Endothelial cell of umbilical vein (primary cell): ENCODE data around the gene KIF21B. TPM values are rescaled to one million over a fixed set of nuclear protein-coding genes. Genes with fewer than 3 reads are reported as not detected.

Experiments
- BruUV-seq: library from RNA; stranded (reverse); fragments of 400-500 nt; replicated peaks from 2 replicates; lab custom pipeline; 2021; lab: Mats Ljungman, UMichigan
- CTCF ChIA-PET: fragments of 300-600, 350-600 bp; sonication (Branson Sonifier 250); formaldehyde crosslinking; loops from one replicate; lab custom pipeline; 2021; ENCODE audit warnings: antibody characterized with exemption, inconsistent platforms; lab: Charles Lee
- POLR2A ChIA-PET: fragments of 300-600, 350-600 bp; sonication (Branson Sonifier 250); formaldehyde crosslinking; loops from one replicate; lab custom pipeline; 2021; ENCODE audit warnings: antibody characterized with exemption, inconsistent platforms; lab: Charles Lee
- DNase-seq: peaks from one replicate; pipeline ENCODE4 v3.0.0-alpha.2; 2011; ENCODE audit warnings: low read depth, low spot score
- FAIRE-seq: peaks from 2 replicates; lab custom pipeline; 2011; peaks lifted over from hg19 to GRCh38; lab: Jason Lieb, UNC
- H2AFZ ChIP-seq: 2 replicates; pipeline ENCODE4 v1.6.0; 2012; ENCODE audit warnings: low read depth, low read length, control low read depth, inconsistent platforms
- H3K27ac ChIP-seq: 2 replicates; pipeline ENCODE4 v1.5.1; 2011; ENCODE audit warnings: low read depth, mild to moderate bottlenecking, control low read depth, low read length, moderate library complexity; ENCODE audit not compliant: insufficient read depth
- H3K27me3 ChIP-seq, 2 experiments: 2 replicates each; pipeline versions ENCODE4 v1.6.0 to v1.6.1; 2011; ENCODE audit warnings: low read length in 2 of 2, mixed read lengths in 1 of 2; ENCODE audit not compliant: control insufficient read depth in 2 of 2, insufficient read depth in 2 of 2
- H3K36me3 ChIP-seq, 2 experiments: 2 replicates in 1 of 2; 3 replicates in 1 of 2; pipeline ENCODE4 v1.5.1; 2011; ENCODE audit warnings: low read length in 2 of 2, mild to moderate bottlenecking in 1 of 2, moderate library complexity in 1 of 2; ENCODE audit not compliant: control insufficient read depth in 2 of 2, insufficient read depth in 2 of 2; ENCODE audit errors: extremely low read depth in 1 of 2
- H3K4me1 ChIP-seq: 3 replicates; pipeline ENCODE4 v1.5.1; 2011; ENCODE audit warnings: mild to moderate bottlenecking, low read length; ENCODE audit not compliant: control insufficient read depth, insufficient read depth; ENCODE audit errors: extremely low read depth
- H3K4me2 ChIP-seq: 2 replicates; pipeline ENCODE4 v1.6.1; 2011; ENCODE audit warnings: low read length, control low read depth, mixed read lengths; ENCODE audit not compliant: insufficient read depth
- H3K4me3 ChIP-seq, 3 experiments: fragments of 200-600 bp in 1 of 3; sonication (generic), shearing (Covaris generic) in 1 of 3; replicated peaks in 1 of 3; 2 replicates each; pipeline ENCODE4 v1.5.1; 2011 to 2016; ENCODE audit warnings: control low read depth in 3 of 3, low read length in 3 of 3, mild to moderate bottlenecking in 2 of 3, inconsistent platforms in 1 of 3, low read depth in 1 of 3, moderate library complexity in 1 of 3; ENCODE audit not compliant: insufficient read depth in 1 of 3
- H3K79me2 ChIP-seq: 2 replicates; pipeline ENCODE4 v1.6.0; 2012; ENCODE audit warnings: low read length, inconsistent platforms; ENCODE audit not compliant: control insufficient read depth, insufficient read depth
- H3K9ac ChIP-seq: replicated peaks from 2 replicates; pipeline ENCODE3; 2011; ENCODE audit warnings: low read length, control low read depth; ENCODE audit not compliant: insufficient read depth; ENCODE audit errors: extremely low read depth
- H3K9me1 ChIP-seq: replicated peaks from 3 replicates; pipeline ENCODE4 v1.6.0; 2011; ENCODE audit warnings: mild to moderate bottlenecking, low read length; ENCODE audit not compliant: control insufficient read depth, insufficient read depth; ENCODE audit errors: extremely low read depth
- H3K9me3 ChIP-seq: replicated peaks from 2 replicates; pipeline ENCODE4 v1.5.1; 2012; ENCODE audit warnings: low read length, inconsistent platforms; ENCODE audit not compliant: control insufficient read depth, insufficient read depth
- H4K20me1 ChIP-seq: replicated peaks from 2 replicates; pipeline ENCODE3; 2011; ENCODE audit warnings: mild to moderate bottlenecking, low read length; ENCODE audit not compliant: control insufficient read depth, insufficient read depth; ENCODE audit errors: extremely low read depth
- EZH2 ChIP-seq: IDR thresholded peaks from 2 replicates; pipeline ENCODE4 v1.6.1; 2012; ENCODE audit warnings: borderline replicate concordance, low read depth, mild to moderate bottlenecking, moderate library complexity, low read length, inconsistent platforms; ENCODE audit not compliant: severe bottlenecking
- FOS ChIP-seq: IDR thresholded peaks from 2 replicates; pipeline ENCODE4 v1.6.1; 2011; ENCODE audit warnings: mild to moderate bottlenecking, low read length, moderate library complexity, borderline replicate concordance; ENCODE audit not compliant: insufficient read depth
- GATA2 ChIP-seq: IDR thresholded peaks from 2 replicates; pipeline ENCODE4 v1.7.0; 2011; ENCODE audit warnings: low read depth, mild to moderate bottlenecking, moderate library complexity, mixed read lengths, low read length; ENCODE audit not compliant: insufficient read length, insufficient read depth
- JUN ChIP-seq: IDR thresholded peaks from 2 replicates; pipeline ENCODE4 v1.6.1; 2011; ENCODE audit warnings: borderline replicate concordance, low read depth; ENCODE audit not compliant: insufficient read length, insufficient read depth
- MYC ChIP-seq: IDR thresholded peaks from one replicate; pipeline ENCODE4 v1.6.1; 2011; ENCODE audit warnings: mild to moderate bottlenecking, low read depth, low read length
- POLR2A ChIP-seq: IDR thresholded peaks from 2 replicates; pipeline ENCODE4 v1.6.1; 2012; ENCODE audit warnings: low read depth, mild to moderate bottlenecking, control low read depth, low read length
- dilution Hi-C: fragments of 300-500 bp; cut with MboI; formaldehyde crosslinking; loops from one replicate; pipeline ENCODE4 v1.15.0; 2019; ENCODE audit warnings: low sequenced_read_pairs; ENCODE audit not compliant: extremely low pct_ligation_motif_present
- intact Hi-C: fragments of 100-400 bp; cut with micrococcal nuclease; formaldehyde crosslinking; loops from one replicate; pipeline ENCODE4 v1.10.0; 2022
- polyA plus RNA-seq, 4 experiments: library from polyadenylated mRNA; depleted of rRNA in 3 of 4; stranded (reverse) in 3 of 4; unstranded in 1 of 4; fragments of >200 nt; gene quantifications; 2 replicates each; pipeline versions ENCODE4 v1.2.1 to v1.2.3, GENCODE V29; 2011 to 2012; ENCODE audit warnings: missing spikeins in 1 of 4
- total RNA-seq: library from RNA; stranded (reverse); gene quantifications from 2 replicates; pipeline ENCODE4 v1.2.3, GENCODE V29; 2021
- TF ChIP-seq, protein P1 (sequence below), 2 donors: IDR thresholded peaks; 1 replicate in 1 of 2; 2 replicates in 1 of 2; pipeline ENCODE4 v1.5.1; 2011; ENCODE audit warnings: low read length in 2 of 2, mild to moderate bottlenecking in 2 of 2, moderate library complexity in 2 of 2, control low read depth in 1 of 2, inconsistent platforms in 1 of 2, low read depth in 1 of 2; ENCODE audit not compliant: insufficient read depth in 1 of 2; ENCODE audit errors: extremely low read depth in 1 of 2
- TF ChIP-seq, protein P2 (sequence below): IDR thresholded peaks from 2 replicates; pipeline ENCODE4 v1.6.1; 2011; ENCODE audit not compliant: insufficient read depth, insufficient read length

The KIF21B gene
- total and polyA plus RNA-seq, 2 donors (not counting 3 experiments of a cell fraction or from before 2014, with no cell fraction given) = 1.9 to 4.4 TPM

- DNase-seq = no peak
Measured at GRCh38 chr1:201050515-201051277, 27.2 kb upstream of the KIF21B start.

More at GRCh38 chr1:201050515-201051277, 27.2 kb upstream of the KIF21B start:
- FAIRE-seq = no peak
- Histone ChIP-seq H3K27me3 (peaks cover 0 to 11% of the 10 kb centered on the region in 2 experiments), H3K9ac (no peak overlapping the region), H3K27ac (no peak overlapping the region), H4K20me1 (no peaks in the 10 kb centered on the region), H3K4me3 (no peak overlapping the region), H3K79me2 (no peaks in the 10 kb centered on the region), H3K36me3 (no peaks in the 10 kb centered on the region), H3K4me1 (no peaks in the 10 kb centered on the region), H2AFZ (no peak overlapping the region), H3K9me3 (no peaks in the 10 kb centered on the region), H3K4me2 (no peak overlapping the region), H3K9me1 (no peaks in the 10 kb centered on the region)
- intact Hi-C loops = no loop called here
- dilution Hi-C loops = no loop called here
- TF ChIP-seq MYC = no peak
- TF ChIP-seq, protein P1, sequence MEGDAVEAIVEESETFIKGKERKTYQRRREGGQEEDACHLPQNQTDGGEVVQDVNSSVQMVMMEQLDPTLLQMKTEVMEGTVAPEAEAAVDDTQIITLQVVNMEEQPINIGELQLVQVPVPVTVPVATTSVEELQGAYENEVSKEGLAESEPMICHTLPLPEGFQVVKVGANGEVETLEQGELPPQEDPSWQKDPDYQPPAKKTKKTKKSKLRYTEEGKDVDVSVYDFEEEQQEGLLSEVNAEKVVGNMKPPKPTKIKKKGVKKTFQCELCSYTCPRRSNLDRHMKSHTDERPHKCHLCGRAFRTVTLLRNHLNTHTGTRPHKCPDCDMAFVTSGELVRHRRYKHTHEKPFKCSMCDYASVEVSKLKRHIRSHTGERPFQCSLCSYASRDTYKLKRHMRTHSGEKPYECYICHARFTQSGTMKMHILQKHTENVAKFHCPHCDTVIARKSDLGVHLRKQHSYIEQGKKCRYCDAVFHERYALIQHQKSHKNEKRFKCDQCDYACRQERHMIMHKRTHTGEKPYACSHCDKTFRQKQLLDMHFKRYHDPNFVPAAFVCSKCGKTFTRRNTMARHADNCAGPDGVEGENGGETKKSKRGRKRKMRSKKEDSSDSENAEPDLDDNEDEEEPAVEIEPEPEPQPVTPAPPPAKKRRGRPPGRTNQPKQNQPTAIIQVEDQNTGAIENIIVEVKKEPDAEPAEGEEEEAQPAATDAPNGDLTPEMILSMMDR (IDR thresholded peaks at IDR 0.05; ENCODE audit: extremely low read depth in 1 of 2, insufficient read depth in 1 of 2, low read depth in 1 of 2, low read length in 2 of 2) = no peak
- TF ChIP-seq POLR2A = no peak
- no peak for TF ChIP-seq EZH2
- TF ChIP-seq GATA2 = no peak
- no peak for TF ChIP-seq FOS
- TF ChIP-seq, protein P2, sequence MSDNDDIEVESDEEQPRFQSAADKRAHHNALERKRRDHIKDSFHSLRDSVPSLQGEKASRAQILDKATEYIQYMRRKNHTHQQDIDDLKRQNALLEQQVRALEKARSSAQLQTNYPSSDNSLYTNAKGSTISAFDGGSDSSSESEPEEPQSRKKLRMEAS = no peak
- TF ChIP-seq JUN = no peak
- ChIA-PET CTCF (interaction anchor here (1.6 to 19.4 kb wide), 3 partner anchors 8 to 75 kb away, joined by 3 to 586 read pairs (median 7); no protein-coding TSS in a partner anchor), POLR2A (no interaction called here)
- BruUV-seq = no TSS peak
